Nucleus accumbens (tissue), 56 donors: ENCODE data around the gene SCNN1A.
"Not testable (repeated sequence)": the region's sequence is repeated elsewhere in the genome, so short reads cannot be mapped to it uniquely, and the experiment has no call there.

Experiments
- DNase-seq, 56 donors: peaks; one replicate each; lab custom pipeline; 2025; lab: John Stamatoyannopoulos, UW

The SCNN1A gene

DNA sequence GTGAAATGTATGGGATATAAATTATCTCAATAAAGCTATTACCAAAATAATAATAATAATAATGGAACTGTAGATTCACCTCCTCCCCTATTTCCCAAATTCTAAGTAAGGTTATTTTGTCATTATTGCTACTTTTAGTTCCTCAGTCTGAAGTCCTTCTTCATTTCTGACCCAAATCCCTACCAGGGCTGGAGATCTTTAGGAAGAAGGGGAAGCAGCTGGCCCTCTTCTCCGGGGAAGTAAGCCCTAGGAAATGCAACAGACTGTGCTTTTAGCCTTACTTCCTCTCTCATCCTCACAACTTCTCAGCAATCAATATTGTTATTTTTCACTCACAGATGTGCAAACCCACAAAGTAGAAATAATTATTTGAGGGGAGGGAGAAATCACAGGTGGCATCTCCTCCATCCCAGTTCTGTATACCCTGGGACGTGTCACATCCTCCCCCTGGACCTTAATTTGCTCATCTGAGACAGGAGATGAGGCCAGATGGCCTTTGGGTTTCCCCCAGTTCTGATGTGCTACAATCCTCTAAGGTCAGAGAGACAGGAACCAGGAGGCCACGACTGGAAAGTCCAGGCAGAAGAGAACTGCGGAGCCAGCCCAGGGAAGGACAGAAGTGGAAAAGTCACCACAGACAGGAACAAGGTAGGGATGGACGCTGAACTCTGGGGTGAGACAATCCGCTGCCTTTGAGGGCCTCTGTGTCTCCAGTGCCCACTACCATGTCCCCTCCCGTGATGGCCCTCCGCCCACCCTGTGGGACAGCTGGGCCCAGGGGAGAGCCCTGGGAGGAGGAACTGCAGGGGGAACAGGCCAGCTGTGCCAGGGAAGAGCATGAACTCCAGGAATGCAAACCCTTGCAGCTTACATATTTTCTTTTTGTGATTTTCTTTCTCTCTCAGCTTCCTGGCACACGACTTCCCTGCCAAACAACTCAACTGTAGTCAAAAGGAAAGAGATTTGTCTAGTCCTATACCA, 22.9 kb downstream of the SCNN1A start:
- peak in 1 of 56 donors; percentile 19 for DNase-seq

DNA sequence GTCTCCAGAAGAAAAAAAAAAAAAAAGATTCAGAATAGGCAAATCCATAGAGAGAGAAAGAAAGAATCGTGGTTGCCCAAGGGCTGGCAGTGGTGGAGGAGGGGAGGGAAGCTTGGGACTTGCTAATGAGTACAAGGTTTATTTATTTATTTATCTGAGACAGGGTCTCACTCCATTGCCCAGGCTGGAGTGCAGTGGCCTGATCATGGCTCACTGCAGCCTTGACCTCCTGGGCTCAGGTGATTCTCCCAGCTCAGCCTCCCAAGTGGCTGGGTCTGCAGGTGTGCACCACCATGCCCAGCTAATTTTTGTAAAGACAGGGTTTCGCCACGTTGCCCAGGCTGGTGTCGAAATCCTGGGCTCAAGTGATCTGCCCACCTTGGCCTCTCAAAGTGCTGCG, 23.7 kb downstream of the SCNN1A start:
- no peak for DNase-seq

DNA sequence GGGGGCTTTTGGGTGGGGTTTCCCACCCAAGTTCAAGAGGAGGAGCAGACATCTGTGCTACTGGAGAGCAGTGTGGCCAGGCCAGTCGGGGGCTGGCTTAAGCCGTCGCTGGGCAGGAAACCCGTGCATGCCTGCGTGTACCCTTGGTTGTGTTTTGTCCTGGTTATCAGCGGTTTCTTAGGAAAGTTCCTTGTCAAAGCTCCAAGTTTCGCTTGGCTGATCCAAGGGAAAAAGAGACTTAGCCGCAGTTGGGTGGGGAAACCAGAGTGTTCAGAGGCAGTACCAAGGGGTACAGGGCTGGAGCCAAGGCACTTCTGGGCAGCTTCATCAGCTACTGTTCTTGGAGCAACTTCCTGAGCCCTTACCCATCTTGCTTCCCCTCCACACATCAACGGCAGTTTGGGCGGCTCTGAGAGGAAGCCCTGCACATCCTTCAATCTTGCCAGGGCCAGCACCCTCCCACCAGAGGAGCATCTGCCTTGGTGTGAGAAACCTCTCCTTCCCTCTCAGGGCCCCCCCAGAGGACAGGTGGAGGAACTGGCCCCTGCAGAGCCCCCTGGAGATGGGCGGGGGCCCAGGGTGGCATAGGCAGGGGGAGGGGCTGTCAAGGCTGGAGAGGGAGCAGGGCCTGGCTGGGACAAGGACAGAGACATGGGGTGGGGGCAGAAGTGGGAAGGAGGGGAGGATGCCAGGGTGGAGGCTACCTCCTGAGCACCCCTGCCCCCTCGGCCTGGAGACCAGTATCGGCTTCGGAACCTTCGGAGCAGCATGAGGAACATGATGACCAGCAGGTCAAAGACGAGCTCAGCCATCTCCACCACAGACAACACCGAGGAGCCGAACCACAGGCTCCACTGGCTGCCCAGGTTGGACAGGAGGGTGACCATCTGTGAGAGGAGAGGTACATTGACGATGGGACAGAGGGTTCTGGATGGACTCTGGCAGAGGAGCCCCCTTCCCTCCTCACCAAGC, 27.7 kb downstream of the SCNN1A start:
- DNase-seq, result no peak

DNA sequence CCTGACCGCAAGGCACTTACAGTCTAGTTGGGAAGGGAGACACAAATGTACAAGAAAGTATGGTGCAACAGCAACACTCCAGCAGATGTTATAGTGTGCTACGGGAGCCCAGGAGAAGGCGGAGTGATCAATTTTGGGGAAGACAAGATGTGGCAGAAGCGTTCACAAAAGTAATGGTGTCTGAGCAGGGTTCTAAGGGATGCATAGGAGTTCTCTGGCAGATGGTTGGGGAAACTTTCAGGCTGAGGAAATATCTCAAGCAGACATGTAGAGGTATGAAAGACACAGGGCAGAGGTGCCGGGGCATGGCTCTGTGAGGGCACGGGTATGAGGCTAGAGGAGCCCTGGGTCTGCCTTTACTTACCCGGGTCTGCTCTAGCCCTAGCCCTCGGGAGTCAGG, 28.4 kb downstream of the SCNN1A start:
- DNase-seq, result no peak

DNA sequence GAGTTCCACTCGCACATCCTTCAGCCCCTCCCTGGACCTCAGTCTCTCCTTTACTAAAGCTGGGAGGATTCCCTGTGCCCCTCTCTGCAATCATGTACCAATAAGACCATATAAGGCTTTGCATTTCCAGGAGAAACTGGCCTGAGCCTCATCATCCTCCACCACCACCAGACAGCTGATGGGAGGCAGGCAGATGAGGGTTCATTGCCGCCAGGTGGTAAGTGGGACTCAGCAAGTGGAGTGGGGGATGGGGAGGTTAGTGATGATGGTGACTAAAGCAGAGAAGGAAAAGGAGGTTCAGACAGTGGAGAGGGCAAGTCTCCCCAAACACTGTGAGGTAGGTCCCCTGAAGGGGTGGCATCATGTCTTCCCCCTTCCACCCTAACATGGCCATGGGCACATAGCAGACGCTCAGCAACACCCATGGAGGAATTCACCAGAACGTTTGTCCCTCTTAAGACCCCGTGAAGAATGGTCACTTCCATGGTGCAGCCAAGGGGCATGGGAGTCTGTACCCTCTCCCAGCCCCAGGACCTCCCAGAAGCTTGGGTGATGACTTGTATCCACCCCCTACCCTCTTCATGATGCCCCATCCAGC, 29.0 kb downstream of the SCNN1A start:
- no peak for DNase-seq

DNA sequence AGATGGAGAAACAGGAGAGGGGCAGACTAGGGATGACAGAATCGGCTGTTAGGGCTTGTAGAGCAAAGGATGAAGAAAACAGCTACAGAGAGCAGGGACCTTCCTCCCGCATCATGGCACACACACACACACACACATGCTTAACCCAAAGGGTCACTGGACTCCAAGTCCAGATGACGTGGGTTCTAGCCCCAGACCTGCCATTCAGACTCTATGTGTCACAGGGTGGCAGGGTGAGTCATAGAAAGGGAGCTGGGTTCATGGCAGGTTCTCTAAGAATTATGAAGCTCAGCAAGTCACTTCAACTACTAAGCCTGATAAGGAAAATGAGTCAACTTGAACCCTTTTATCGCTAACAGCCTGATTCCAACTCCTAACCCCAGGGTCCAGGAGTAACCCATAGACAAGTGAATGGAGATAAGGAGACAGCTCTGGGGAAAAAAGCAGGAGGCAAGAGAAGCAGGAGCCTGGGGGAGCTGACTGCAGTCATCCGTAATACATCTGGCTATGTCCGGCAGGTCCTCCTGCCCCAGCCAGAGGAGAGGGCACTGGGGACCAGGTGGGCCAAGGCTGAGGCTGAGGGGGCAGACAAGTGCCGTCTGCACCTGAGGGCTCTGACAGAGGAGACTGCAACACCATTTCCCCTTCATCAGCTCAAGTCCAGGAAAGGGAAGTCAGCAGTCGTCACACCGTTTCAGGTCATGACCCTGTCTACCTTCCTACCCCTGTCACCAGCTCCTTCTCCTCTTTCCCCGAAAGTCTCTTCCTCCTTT, 29.9 kb downstream of the SCNN1A start:
- DNase-seq, result no peak

DNA sequence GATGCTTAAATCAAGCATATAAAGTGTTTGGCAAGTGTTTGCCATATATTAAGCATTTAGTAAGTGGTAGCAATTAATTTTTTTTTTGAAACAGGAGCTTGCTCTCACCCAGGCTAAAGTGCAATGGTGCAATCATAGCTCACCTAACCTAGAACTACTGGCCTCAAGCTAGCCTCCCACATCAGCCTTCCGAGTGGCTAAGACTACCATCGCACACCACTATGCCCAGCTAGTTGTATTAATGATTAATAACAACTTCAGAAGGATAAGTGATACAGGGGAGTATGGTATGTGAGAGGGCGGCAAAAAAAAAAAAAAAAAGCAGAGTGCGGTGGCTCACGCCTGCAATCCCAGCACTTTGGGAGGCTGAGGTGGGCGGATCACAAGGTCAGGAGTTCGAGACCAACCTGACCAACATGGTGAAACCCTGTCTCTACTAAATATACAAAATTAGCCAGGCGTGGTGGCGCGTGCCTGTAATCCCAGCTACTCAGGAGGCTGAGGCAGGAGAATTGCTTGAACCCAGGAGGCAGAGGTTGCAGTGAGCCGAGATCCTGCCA, 31.2 kb downstream of the SCNN1A start:
- DNase-seq, result not testable (repeated sequence)

DNA sequence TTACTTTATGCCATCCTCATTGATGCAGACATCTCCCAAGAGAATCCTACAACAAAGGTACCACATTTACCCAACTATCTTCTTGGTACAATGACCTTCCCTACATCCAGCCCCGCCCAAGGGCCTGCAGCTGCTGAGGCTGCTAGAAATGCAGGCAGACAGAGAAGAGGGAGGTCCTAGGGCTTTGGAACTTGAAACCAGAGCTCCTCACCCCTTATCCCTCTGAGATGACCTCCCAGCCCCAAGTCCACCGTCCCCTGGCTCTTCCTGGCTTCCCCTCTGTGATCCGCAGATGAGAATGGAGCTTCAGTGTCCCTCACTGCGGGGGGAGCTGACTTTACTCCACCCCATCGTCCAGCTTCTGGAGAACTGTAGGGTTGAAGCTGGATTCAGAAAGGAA, 31.8 kb downstream of the SCNN1A start:
- DNase-seq, result no peak

DNA sequence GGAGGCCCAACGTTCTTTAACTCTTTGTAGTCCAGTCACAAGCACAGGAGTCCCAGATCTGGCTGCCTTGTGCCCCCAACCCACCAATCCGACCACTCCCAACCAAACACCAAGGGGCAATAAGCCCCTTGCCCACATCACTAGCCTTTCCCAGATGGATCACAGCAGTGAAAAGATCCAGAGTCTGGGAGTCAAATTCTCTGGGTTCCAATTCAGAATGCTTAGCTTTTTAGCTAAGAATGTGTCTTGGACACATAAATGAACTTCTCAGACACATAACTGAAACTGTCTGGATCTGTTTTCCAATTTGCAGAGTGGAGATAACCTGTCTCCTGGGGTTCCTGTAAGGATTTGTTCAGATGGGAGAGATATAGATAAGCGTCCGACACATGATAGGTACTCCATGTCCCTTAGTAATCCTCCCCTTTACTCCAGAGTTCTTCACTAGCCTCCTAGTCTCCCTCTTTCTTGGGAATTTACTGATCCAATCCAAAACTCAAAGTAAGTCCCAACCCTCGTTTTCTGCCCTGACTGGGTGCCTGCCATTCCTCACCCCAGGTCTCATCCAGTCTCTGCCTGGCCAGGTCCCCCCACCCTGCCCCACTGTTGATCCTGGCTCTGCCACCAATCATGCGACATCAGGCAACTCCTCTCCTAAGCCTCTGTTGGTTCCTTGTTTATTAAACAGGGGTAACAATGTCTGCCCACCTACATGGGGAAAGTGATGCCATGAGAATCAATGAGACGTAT, 33.0 kb downstream of the SCNN1A start:
- DNase-seq, result no peak

DNA sequence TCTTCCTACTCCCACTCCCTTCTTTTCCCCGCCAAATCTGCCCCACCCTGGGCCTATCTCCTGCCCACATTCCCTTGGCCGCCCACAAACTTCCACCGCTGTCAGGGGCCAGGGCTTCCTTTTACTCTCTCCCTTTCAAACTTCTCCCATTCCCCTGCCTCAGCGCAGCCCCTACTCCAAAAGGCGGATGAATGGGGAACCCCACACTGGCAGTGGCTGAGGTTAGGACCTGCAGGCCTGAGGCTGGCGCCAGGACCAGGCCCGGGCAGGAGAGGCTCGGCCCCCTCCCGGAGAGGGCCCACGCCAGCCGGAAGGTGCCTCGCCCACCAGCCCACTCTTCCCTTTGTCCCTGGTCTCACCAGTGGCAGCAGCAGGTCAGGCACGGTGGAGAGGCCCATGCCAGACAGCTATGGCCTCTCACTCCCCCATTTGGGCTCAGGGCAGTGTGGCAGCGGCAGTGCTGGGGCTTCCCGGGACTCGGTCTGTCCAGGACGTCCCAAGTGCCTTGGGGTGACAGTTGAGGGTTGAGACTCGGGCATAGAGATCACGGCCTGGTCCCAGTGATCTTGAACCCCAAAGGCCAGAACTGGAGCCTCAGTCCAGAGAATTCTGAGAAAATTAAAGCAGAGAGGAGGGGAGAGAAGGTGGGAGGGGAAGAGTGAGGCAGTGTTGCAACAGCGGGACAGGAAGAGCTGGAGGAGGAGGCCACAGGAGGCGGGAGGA, 33.8 kb downstream of the SCNN1A start, which contains the start of gene TNFRSF1A:
TSS of gene TNFRSF1A (minus strand) at position 660 of the 723 bp plus-strand sequence. CDS start at position 398, 262 bp downstream.
- DNase-seq, result peak in 18 of 56 donors; percentile 16 to 48 (median 28)

DNA sequence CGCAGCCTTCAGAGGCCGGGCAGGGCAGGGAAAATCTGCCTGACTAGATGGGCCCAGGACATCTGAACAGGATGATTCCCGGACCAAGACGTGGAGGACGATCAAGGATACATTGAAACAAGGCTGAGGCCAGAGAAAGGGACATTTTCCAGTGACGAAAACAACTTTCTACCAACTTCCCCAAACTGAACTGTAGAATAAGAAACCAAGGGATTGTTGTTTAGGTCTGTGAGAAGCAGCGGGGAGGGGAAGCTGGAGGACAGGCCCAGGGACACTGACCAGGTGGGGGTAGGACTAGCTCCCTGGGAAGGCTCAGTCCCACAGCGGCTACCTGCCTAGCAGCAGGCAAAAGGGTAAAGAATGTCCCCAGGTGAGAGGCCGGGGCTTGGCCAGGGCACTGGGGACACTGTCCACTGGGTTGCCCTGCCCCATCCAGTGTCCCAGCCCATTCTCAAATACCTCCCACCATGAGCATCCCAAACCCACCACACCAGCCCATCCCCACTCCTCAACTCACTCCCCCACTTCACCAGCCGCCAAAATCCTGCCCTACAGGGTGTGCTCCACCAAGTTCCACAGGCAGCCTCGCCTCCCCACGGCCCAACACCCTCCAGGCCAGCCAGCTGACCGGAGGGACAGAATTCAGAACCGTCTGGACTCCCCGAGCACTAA, 34.5 kb downstream of the SCNN1A start:
- DNase-seq, result peak in 1 of 56 donors; percentile 13

DNA sequence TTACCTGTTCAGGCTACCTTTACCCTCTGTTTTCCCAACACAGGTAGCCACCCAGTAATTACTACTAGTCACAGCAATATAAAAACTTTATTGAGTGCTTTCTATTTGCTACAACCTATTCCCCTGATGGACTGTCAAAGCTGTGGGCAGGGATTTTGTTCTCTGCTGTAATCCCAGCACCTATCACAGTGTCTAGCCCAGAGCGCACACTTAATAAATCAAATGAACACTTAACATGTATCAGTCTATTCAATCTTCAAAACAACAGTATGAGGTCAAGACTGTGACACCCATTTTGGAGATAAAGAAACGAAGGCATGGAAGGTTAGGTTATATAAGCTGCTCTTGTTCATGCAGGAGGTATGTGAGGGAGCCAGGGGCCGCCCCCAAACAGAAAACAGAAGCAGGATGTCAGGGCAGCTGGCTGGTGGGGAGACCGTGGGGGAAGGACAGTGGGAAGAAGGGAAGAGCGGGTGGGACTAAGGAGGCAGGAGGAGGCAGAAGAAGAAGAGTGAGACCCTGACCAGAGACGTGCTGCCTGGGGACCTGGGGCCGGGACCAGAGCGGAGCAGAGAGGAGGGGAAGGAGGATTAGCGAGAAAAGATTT, 35.2 kb downstream of the SCNN1A start:
- no peak for DNase-seq

DNA sequence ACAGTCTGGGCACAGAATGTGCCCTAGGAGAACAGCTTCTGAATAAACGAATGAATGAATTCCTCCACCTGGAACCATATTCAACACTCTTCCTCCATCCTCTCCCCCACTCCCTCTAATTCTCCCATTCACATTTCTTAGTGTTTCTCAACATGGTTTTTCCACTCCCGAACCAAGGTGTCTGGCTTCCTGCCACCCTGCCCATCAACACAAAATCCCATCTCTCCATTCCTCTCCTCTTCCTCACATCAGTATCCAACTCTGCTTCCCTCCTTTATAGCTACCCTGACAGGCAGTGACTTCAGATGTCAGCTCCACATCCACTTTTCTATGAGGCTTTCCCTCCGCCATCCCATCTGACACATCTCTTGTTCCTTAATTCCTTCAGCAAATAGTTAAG, 36.4 kb downstream of the SCNN1A start:
- DNase-seq, result no peak

DNA sequence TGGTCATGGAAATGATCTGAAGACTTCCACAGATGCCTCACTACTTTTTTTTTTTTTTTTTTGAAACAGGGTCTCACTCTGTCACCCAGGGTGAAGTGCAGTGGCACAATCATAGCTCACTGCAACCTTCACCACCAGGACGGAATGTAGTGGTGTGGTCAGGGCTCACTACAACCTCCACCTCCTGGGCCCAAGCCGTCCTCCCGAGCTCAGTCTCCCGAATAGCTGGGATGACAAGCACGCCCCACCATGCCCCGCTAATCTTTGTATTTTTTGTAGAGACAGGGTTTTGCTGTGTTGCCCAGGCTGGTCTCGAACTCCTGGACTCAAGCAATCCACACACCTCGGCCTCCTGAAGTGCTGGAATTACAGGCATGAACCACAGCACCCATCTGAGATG, 36.8 kb downstream of the SCNN1A start:
- DNase-seq, result not testable (repeated sequence)

DNA sequence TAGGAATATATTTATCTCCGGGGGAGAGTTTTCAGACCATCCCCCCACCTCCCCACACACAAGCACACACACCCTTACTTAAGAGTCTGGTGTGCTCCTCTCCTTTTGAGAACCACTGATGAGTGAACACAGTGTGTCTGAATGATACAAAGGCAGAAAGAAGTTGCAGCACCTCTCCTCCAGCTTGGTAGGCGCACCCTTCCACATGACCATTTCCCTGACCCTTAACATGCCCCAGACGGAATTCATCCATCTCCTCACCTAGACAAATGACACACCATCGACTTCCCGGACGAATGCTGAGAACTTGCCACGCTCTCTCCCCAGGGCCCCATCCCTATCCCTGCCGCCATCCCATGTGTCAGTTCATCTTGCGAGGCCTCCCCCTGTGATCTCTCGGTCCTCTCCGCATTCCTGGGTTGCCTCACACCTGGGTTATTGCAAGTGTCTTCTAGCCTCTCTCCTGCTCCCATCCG, 37.4 kb downstream of the SCNN1A start:
- DNase-seq, result no peak

DNA sequence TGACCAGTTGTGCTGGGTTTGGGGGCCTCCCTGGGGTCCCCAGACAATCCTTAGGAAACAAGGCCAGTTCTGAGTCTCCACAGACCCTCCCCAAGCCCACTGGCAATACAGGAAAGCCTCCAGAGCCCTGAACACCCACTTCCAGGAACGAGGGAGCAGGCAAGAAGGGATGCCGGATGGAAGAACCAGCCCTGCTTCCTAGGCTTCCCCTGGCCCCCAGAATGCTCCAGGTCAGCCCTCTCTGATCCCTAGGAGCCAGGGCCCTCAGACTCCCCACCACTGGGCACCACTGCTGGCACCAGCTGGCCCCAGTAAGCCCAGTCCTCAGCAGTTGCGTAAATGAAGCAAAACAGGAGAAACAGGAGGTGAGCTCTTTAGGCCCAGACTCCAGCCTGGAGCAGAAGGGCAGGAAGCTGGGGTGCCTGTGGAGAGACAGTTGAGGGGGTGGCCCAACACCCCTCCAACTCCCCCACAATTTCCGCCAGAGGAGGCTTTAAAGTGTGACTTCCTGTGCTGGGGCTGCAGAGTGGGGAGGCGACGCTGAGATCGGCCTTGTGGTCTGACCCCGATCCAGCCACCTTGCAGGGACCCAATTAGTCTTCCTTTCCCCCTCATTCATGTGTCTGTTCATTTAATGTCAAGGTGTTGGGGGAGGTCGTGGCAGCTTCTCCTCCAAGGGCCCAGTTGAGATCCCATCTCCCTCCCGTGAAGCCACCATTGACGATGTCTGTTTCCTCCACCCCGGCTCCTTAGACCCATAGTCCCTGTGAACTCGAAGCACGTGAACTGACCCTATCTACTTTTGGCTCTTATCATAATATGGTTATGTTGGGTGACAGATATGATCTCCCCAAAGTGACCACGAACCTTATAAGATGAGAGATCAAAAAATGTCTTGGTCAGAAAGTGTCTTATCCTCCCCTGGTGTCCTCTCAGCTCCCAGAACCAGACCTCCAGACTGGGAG, 38.2 kb downstream of the SCNN1A start:
- DNase-seq, result no peak
